B cell (primary cell): ENCODE data around the gene EEFSEC. TPM values are rescaled to one million over a fixed set of nuclear protein-coding genes. Genes with fewer than 3 reads are reported as not detected.

ENCODE experiments used
- ATAC-seq: fragments of 200-7000 bp; cut with Tn5 transposase; one replicate; pipeline ENCODE4 v1.10.0; 2021; ENCODE audit warnings: low read depth, mild to moderate bottlenecking, moderate number of reproducible peaks, moderate library complexity
- CTCF ChIA-PET: fragments of 350-600 bp; sonication (Branson Sonifier 250); formaldehyde crosslinking; loops from one replicate; lab custom pipeline; 2021; ENCODE audit warnings: antibody characterized with exemption, inconsistent platforms; lab: Charles Lee
- POLR2A ChIA-PET: fragments of 350-600 bp; sonication (Branson Sonifier 250); formaldehyde crosslinking; loops from one replicate; lab custom pipeline; 2021; ENCODE audit warnings: antibody characterized with exemption; lab: Charles Lee
- DNase-seq: peaks from one replicate; pipeline ENCODE4 v3.0.0; 2013
- H2AFZ ChIP-seq: 2 replicates; pipeline ENCODE4 v1.6.1; 2012; ENCODE audit warnings: mild to moderate bottlenecking, low read depth, low read length; ENCODE audit not compliant: insufficient read depth, poor library complexity, severe bottlenecking
- H3K27ac ChIP-seq, 2 donors: 1 replicate in 1 of 2; 2 replicates in 1 of 2; pipeline ENCODE4 v1.5.1; 2012 to 2013; ENCODE audit warnings: low read length in 2 of 2, mild to moderate bottlenecking in 2 of 2, moderate library complexity in 1 of 2
- H3K27me3 ChIP-seq, 4 experiments: fragments of 200-600 bp in 1 of 4; sonication (generic) in 1 of 4; replicated peaks in 1 of 4; 1 replicate in 2 of 4; 2 replicates in 2 of 4; pipeline versions ENCODE4 v1.6.1 to v1.7.0; 2013 to 2016; ENCODE audit warnings: low read length in 3 of 4, mild to moderate bottlenecking in 2 of 4, mixed read lengths in 1 of 4, moderate library complexity in 1 of 4; ENCODE audit not compliant: insufficient read depth in 4 of 4, control insufficient read depth in 3 of 4; ENCODE audit errors: control extremely low read depth in 1 of 4
- H3K36me3 ChIP-seq, 2 experiments: replicated peaks in 1 of 2; 1 replicate in 1 of 2; 2 replicates in 1 of 2; pipeline versions ENCODE4 v1.6.1 to v1.7.1; 2013; ENCODE audit warnings: low read length in 1 of 2; ENCODE audit not compliant: insufficient read depth in 2 of 2, control insufficient read depth in 1 of 2; ENCODE audit errors: control extremely low read depth in 1 of 2, extremely low read depth in 1 of 2
- H3K4me1 ChIP-seq, 2 donors: fragments of 200-600 bp in 1 of 2; sonication (generic) in 1 of 2; 1 replicate in 1 of 2; 2 replicates in 1 of 2; pipeline versions ENCODE4 v1.5.1 to v1.6.1; 2013 to 2017; ENCODE audit warnings: low read length in 2 of 2; ENCODE audit not compliant: control insufficient read depth in 2 of 2, insufficient read depth in 2 of 2
- H3K4me2 ChIP-seq: replicated peaks from 2 replicates; pipeline ENCODE3; 2012; ENCODE audit warnings: mild to moderate bottlenecking, low read depth, low read length; ENCODE audit not compliant: poor library complexity, severe bottlenecking
- H3K4me3 ChIP-seq, 5 experiments: fragments of 200-600 bp in 1 of 5; sonication (generic) in 1 of 5; 1 replicate in 3 of 5; 2 replicates in 2 of 5; pipeline versions ENCODE4 v1.5.1 to v1.7.0; 2011 to 2016; ENCODE audit warnings: low read length in 4 of 5, mild to moderate bottlenecking in 4 of 5, low read depth in 2 of 5, control low read depth in 1 of 5, moderate library complexity in 1 of 5; ENCODE audit not compliant: insufficient read depth in 1 of 5; ENCODE audit errors: control extremely low read depth in 1 of 5, extremely low read depth in 1 of 5
- H3K79me2 ChIP-seq: fragments of 200-600 bp; sonication (generic); one replicate; pipeline ENCODE4 v1.6.0; 2016; ENCODE audit warnings: low read length; ENCODE audit not compliant: control insufficient read depth, insufficient read depth
- H3K9ac ChIP-seq: fragments of 200-600 bp; sonication (generic); 2 replicates; pipeline ENCODE4 v1.6.1; 2017; ENCODE audit warnings: mild to moderate bottlenecking, low read length, moderate library complexity
- H3K9me3 ChIP-seq, 3 donors: one replicate each; pipeline versions ENCODE4 v1.6.1 to v1.7.1; 2013; ENCODE audit warnings: low read length in 2 of 3; ENCODE audit not compliant: control insufficient read depth in 2 of 3, insufficient read depth in 1 of 3; ENCODE audit errors: control extremely low read depth in 1 of 3
- H4K20me1 ChIP-seq: 2 replicates; pipeline ENCODE4 v1.6.0; 2012; ENCODE audit warnings: mild to moderate bottlenecking, low read length; ENCODE audit not compliant: insufficient read depth, control insufficient read depth, poor library complexity, severe bottlenecking
- H3K27ac Mint-ChIP-seq: one replicate; pipeline ENCODE4 v1.8.0; 2021; ENCODE audit warnings: mixed read lengths
- H3K27me3 Mint-ChIP-seq: one replicate; pipeline ENCODE4 v1.8.0; 2021; ENCODE audit warnings: mixed read lengths
- H3K4me1 Mint-ChIP-seq: one replicate; pipeline ENCODE4 v1.8.0; 2021; ENCODE audit warnings: mixed read lengths
- H3K4me3 Mint-ChIP-seq: one replicate; pipeline ENCODE4 v1.8.0; 2021; ENCODE audit warnings: mixed read lengths
- H3K9me3 Mint-ChIP-seq: one replicate; pipeline ENCODE4 v1.8.0; 2022; ENCODE audit warnings: mixed read lengths; ENCODE audit not compliant: insufficient read depth
- CTCF ChIP-seq: fragments of 200-600 bp; IDR thresholded peaks from one replicate; pipeline ENCODE4 v1.8.0; 2022; ENCODE audit warnings: antibody characterized with exemption, mild to moderate bottlenecking
- EZH2 ChIP-seq: IDR thresholded peaks from 2 replicates; pipeline ENCODE4 v1.6.1; 2012; ENCODE audit warnings: borderline replicate concordance, low read depth, mild to moderate bottlenecking, moderate library complexity, low read length; ENCODE audit not compliant: insufficient read depth, poor library complexity, severe bottlenecking
- WGBS: methylation state at CpG from one replicate; pipeline ENCODE4 v1.1.5; 2013; ENCODE audit warnings: missing lambda C conversion rate; ENCODE audit not compliant: insufficient coverage; 5-methylcytosine and 5-hydroxymethylcytosine counted together
- intact Hi-C: fragments of 100-400 bp; cut with micrococcal nuclease; formaldehyde crosslinking; loops from one replicate; pipeline ENCODE4 v1.10.0; 2022
- polyA plus RNA-seq: library from polyadenylated mRNA; depleted of rRNA; stranded (reverse); fragments of >200 nt; gene quantifications from 2 replicates; pipeline ENCODE4 v1.2.3, GENCODE V29; 2012
- total RNA-seq, 2 donors: library from RNA; stranded (reverse); fragments of 120-200 nt in 1 of 2; gene quantifications; 1 replicate in 1 of 2; 2 replicates in 1 of 2; pipeline versions ENCODE4 v1.2.3 to v1.2.4, GENCODE V29; 2013 to 2022

EEFSEC gene
- total and polyA plus RNA-seq, 2 donors (not counting 1 experiment from before 2014, with no cell fraction given): 17.9 to 18.4 TPM

- no peaks in the 10 kb centered on the region for H3K27me3 ChIP-seq
- no peak overlapping the region for H3K4me3 ChIP-seq
- H3K9ac ChIP-seq: no peak overlapping the region
- ATAC-seq (no peak), DNase-seq (no peak)
- TF ChIP-seq CTCF (no peak), EZH2 (no peak)
- ChIA-PET POLR2A (no interaction called here), CTCF (no interaction called here)
- no peak overlapping the region for H3K27ac ChIP-seq
- H3K9me3 Mint-ChIP-seq: no peaks in the 10 kb centered on the region
- intact Hi-C loops: no loop called here
- H4K20me1 ChIP-seq: no peaks in the 10 kb centered on the region
- no peaks in the 10 kb centered on the region for H3K9me3 ChIP-seq
- no peaks in the 10 kb centered on the region for H3K4me1 Mint-ChIP-seq
- no peak overlapping the region for H3K4me2 ChIP-seq
- H3K4me1 ChIP-seq: no peaks in the 10 kb centered on the region
- WGBS: 89% methylated on average over 10 of the region's 10 CpGs
- H3K27me3 Mint-ChIP-seq: no peaks in the 10 kb centered on the region
- no peaks in the 10 kb centered on the region for H3K79me2 ChIP-seq
- H3K36me3 ChIP-seq: peaks cover 0 to 10% of the 10 kb centered on the region in 2 experiments
- no peak overlapping the region for H3K27ac Mint-ChIP-seq
- H3K4me3 Mint-ChIP-seq: no peak overlapping the region
- H2AFZ ChIP-seq: no peak overlapping the region
These were observed 228.3 kb downstream of the EEFSEC start for GRCh38 chr3:128381609-128382008.

GRCh38 chr3:128382221-128382807 is 229.0 kb downstream of the EEFSEC start:
- no peak overlapping the region for H3K9ac ChIP-seq
- H3K27ac Mint-ChIP-seq: no peak overlapping the region
- H3K4me1 Mint-ChIP-seq: no peaks in the 10 kb centered on the region
- no peak overlapping the region for H2AFZ ChIP-seq
- no peaks in the 10 kb centered on the region for H3K27me3 Mint-ChIP-seq
- ChIA-PET POLR2A (no interaction called here), CTCF (no interaction called here)
- H3K9me3 Mint-ChIP-seq: no peaks in the 10 kb centered on the region
- H3K36me3 ChIP-seq: peaks cover 0 to 9% of the 10 kb centered on the region in 2 experiments
- WGBS: 99% methylated on average over 9 of the region's 14 CpGs
- DNase-seq (no peak), ATAC-seq (no peak)
- H3K27ac ChIP-seq: no peak overlapping the region
- H3K4me1 ChIP-seq: no peaks in the 10 kb centered on the region
- H3K79me2 ChIP-seq: no peaks in the 10 kb centered on the region
- no peak overlapping the region for H3K4me2 ChIP-seq
- H3K4me3 Mint-ChIP-seq: no peak overlapping the region
- H4K20me1 ChIP-seq: no peaks in the 10 kb centered on the region
- no peaks in the 10 kb centered on the region for H3K27me3 ChIP-seq
- no peaks in the 10 kb centered on the region for H3K9me3 ChIP-seq
- no peak overlapping the region for H3K4me3 ChIP-seq
- intact Hi-C loops: no loop called here
- TF ChIP-seq EZH2 (no peak), CTCF (no peak)
